ENCODE measurements around the gene MBP.

DNA sequence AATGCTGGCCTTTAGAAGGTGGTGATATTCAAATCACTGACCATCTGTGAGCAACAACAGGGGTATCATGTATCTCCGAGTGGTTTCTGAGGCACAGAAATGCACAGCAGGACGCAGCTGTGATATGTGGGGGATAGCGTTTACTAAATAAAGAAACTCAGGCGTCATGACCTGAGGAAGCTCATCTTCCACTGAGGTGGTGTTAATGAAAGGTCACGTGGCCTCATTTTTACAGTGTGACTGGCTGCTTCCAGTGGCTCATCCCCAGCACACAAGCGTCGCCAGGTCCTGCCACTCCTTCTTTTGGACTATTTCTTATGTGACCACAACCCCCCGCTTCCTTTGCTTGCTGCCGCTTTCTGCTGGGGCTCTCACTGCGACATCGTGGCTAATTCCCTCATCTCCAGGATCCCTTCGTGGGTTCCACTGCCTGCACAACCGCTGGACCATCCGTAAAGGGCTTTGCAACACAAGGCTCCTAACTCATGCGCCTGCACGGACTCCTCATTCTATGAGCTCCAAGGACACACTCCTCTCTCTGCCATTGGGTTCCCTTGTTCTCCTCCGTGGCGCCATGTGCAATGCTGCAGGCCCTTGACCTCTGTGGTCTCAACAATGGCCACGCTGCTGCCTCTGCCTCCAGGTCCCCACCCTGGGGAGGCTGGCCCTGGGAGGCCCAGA, 109.3 kb downstream of the MBP start:
- no peak for TF ChIP-seq HMGA1 (CRISPR knock-in tag; conservative IDR thresholded peaks at IDR 0.05)
- no peak for TF ChIP-seq STAT5B (CRISPR knock-in tag; IDR thresholded peaks at IDR 0.05)
- TF ChIP-seq ZNF232 (CRISPR knock-in tag; IDR thresholded peaks at IDR 0.05; ENCODE audit: borderline replicate concordance): no peak
- no peak for TF ChIP-seq NAIF1 (CRISPR knock-in tag; IDR thresholded peaks at IDR 0.05; ENCODE audit: borderline replicate concordance)
- TF ChIP-seq, protein P1, sequence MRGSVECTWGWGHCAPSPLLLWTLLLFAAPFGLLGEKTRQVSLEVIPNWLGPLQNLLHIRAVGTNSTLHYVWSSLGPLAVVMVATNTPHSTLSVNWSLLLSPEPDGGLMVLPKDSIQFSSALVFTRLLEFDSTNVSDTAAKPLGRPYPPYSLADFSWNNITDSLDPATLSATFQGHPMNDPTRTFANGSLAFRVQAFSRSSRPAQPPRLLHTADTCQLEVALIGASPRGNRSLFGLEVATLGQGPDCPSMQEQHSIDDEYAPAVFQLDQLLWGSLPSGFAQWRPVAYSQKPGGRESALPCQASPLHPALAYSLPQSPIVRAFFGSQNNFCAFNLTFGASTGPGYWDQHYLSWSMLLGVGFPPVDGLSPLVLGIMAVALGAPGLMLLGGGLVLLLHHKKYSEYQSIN (CRISPR knock-in tag; IDR thresholded peaks at IDR 0.05; ENCODE audit: borderline replicate concordance): no peak
- TF ChIP-seq, protein P2, sequence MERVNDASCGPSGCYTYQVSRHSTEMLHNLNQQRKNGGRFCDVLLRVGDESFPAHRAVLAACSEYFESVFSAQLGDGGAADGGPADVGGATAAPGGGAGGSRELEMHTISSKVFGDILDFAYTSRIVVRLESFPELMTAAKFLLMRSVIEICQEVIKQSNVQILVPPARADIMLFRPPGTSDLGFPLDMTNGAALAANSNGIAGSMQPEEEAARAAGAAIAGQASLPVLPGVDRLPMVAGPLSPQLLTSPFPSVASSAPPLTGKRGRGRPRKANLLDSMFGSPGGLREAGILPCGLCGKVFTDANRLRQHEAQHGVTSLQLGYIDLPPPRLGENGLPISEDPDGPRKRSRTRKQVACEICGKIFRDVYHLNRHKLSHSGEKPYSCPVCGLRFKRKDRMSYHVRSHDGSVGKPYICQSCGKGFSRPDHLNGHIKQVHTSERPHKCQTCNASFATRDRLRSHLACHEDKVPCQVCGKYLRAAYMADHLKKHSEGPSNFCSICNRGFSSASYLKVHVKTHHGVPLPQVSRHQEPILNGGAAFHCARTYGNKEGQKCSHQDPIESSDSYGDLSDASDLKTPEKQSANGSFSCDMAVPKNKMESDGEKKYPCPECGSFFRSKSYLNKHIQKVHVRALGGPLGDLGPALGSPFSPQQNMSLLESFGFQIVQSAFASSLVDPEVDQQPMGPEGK (CRISPR knock-in tag; IDR thresholded peaks at IDR 0.05): no peak
- TF ChIP-seq, protein P3, sequence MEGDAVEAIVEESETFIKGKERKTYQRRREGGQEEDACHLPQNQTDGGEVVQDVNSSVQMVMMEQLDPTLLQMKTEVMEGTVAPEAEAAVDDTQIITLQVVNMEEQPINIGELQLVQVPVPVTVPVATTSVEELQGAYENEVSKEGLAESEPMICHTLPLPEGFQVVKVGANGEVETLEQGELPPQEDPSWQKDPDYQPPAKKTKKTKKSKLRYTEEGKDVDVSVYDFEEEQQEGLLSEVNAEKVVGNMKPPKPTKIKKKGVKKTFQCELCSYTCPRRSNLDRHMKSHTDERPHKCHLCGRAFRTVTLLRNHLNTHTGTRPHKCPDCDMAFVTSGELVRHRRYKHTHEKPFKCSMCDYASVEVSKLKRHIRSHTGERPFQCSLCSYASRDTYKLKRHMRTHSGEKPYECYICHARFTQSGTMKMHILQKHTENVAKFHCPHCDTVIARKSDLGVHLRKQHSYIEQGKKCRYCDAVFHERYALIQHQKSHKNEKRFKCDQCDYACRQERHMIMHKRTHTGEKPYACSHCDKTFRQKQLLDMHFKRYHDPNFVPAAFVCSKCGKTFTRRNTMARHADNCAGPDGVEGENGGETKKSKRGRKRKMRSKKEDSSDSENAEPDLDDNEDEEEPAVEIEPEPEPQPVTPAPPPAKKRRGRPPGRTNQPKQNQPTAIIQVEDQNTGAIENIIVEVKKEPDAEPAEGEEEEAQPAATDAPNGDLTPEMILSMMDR (CRISPR knock-in tag; IDR thresholded peaks at IDR 0.05): no peak
- no peak for TF ChIP-seq TOE1 (CRISPR knock-in tag; IDR thresholded peaks at IDR 0.05)
- TF ChIP-seq, protein P4, sequence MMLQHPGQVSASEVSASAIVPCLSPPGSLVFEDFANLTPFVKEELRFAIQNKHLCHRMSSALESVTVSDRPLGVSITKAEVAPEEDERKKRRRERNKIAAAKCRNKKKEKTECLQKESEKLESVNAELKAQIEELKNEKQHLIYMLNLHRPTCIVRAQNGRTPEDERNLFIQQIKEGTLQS (CRISPR knock-in tag; IDR thresholded peaks at IDR 0.05): no peak
- TF ChIP-seq RARG (CRISPR knock-in tag; IDR thresholded peaks at IDR 0.05; ENCODE audit: low read depth): no peak
- no peak for TF ChIP-seq MYNN (CRISPR knock-in tag; IDR thresholded peaks at IDR 0.05; ENCODE audit: low read depth)

All from HepG2 (cell line).